ENCODE results near the gene CSH1. TPM values are rescaled to one million over a fixed set of nuclear protein-coding genes. Genes with fewer than 3 reads are reported as not detected.
"Not testable (repeated sequence)": the region's sequence is repeated elsewhere in the genome, so short reads cannot be mapped to it uniquely, and the experiment has no call there.

Gene CSH1
- polyA plus RNA-seq, 5 donors, result 0.32 to 9.5 (median 0.57) TPM

- not testable (repeated sequence) for DNase-seq
These were observed 13.2 kb upstream of the CSH1 start for GRCh38 chr17:63909586-63909985.

GRCh38 chr17:63907161-63907778 is 10.9 kb upstream of the CSH1 start:
- peak in 1 of 2 donors; percentile 17 for DNase-seq

GRCh38 chr17:63904796-63905195 is 8.4 kb upstream of the CSH1 start:
- DNase-seq, result not testable (repeated sequence)

GRCh38 chr17:63903787-63904201 is 7.4 kb upstream of the CSH1 start:
- not testable (repeated sequence) for DNase-seq

- not testable (repeated sequence) for DNase-seq
These were observed 5.6 kb upstream of the CSH1 start for GRCh38 chr17:63901971-63902370.

- not testable (repeated sequence) for DNase-seq
These were observed 2.8 kb upstream of the CSH1 start for GRCh38 chr17:63898899-63899798.

- DNase-seq, result not testable (repeated sequence)
These were observed 1.6 kb downstream of the CSH1 start for GRCh38 chr17:63894821-63895220.

- DNase-seq, result not testable (repeated sequence)
These were observed 2.4 kb downstream of the CSH1 start for GRCh38 chr17:63894021-63894420.

- DNase-seq, result not testable (repeated sequence)
These were observed 3.9 kb downstream of the CSH1 start for GRCh38 chr17:63892316-63893037.

GRCh38 chr17:63889026-63889848 is 7.1 kb downstream of the CSH1 start:
- DNase-seq, result peak in 1 of 2 donors; percentile 13

GRCh38 chr17:63885119-63885518 is 11.3 kb downstream of the CSH1 start:
- not testable (repeated sequence) for DNase-seq

- not testable (repeated sequence) for DNase-seq
These were observed 13.7 kb downstream of the CSH1 start for GRCh38 chr17:63882626-63883126.

GRCh38 chr17:63881935-63882601 is 14.3 kb downstream of the CSH1 start, which contains the start of gene GH2:
Gene GH2 (minus strand): TSS chr17:63881944. CDS start chr17:63881801, 143 bp downstream.
- peak; percentile 13 to 23 for DNase-seq

GRCh38 chr17:63881337-63881736 is 15.0 kb downstream of the CSH1 start:
- not testable (repeated sequence) for DNase-seq

- DNase-seq, result no peak
These were observed 15.7 kb downstream of the CSH1 start for GRCh38 chr17:63880706-63881105.

- not testable (repeated sequence) for DNase-seq
These were observed 18.0 kb downstream of the CSH1 start for GRCh38 chr17:63878413-63878812.

GRCh38 chr17:63874693-63875092 is 21.7 kb downstream of the CSH1 start:
- not testable (repeated sequence) for DNase-seq

GRCh38 chr17:63874061-63874626 is 22.2 kb downstream of the CSH1 start:
- not testable (repeated sequence) for DNase-seq

GRCh38 chr17:63873577-63873976 is 22.8 kb downstream of the CSH1 start, which contains the start of gene CSH2:
Gene CSH2 (minus strand): TSS chr17:63873677. CDS start chr17:63873614, 63 bp downstream.
- not testable (repeated sequence) for DNase-seq

Measured in right lung (tissue), 5 donors.